Transverse colon (tissue), 4 donors: Measurements from ENCODE around the gene DRD4.

Source experiments
- POLR2A ChIP-seq: fragments of 450-650 bp; IDR thresholded peaks from one replicate; pipeline ENCODE4 v1.6.1; 2016; ENCODE audit warnings: antibody characterized with exemption, mild to moderate bottlenecking, moderate library complexity
- POLR2AphosphoS5 ChIP-seq, 3 donors: sonication (generic); formaldehyde crosslinking; IDR thresholded peaks; one replicate each; pipeline ENCODE4 v1.6.1; 2016; ENCODE audit warnings: antibody characterized with exemption in 3 of 3
- TF ChIP-seq, protein P1 (sequence below), 5 experiments: fragments of 200-600 bp in 3 of 5; fragments of 450-650 bp in 2 of 5; sonication (generic) in 3 of 5; IDR thresholded peaks; 1 replicate in 2 of 5; 2 replicates in 3 of 5; pipeline ENCODE4 v1.5.1; 2016 to 2017; ENCODE audit warnings: antibody characterized with exemption in 5 of 5, inconsistent platforms in 3 of 5, mild to moderate bottlenecking in 2 of 5, moderate library complexity in 1 of 5

DNA sequence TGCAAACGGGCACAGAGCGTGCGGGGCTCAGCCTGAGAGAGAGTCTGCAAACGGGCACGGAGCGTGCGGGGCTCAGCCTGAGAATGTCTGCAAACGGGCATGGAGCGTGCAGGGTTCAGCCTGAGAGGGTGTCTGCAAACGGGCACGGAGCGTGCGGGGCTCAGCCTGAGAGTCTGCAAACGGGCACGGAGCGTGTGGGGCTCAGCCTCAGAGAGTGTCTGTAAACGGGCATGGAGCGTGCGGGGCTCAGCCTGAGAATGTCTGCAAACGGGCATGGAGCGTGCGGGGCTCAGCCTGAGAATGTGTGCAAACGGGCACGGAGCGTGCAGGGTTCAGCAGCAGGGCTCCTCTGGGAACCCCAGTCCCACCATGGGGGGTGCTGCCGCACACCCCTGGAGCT is 47.3 kb upstream of the DRD4 start:
- TF ChIP-seq, protein P1, sequence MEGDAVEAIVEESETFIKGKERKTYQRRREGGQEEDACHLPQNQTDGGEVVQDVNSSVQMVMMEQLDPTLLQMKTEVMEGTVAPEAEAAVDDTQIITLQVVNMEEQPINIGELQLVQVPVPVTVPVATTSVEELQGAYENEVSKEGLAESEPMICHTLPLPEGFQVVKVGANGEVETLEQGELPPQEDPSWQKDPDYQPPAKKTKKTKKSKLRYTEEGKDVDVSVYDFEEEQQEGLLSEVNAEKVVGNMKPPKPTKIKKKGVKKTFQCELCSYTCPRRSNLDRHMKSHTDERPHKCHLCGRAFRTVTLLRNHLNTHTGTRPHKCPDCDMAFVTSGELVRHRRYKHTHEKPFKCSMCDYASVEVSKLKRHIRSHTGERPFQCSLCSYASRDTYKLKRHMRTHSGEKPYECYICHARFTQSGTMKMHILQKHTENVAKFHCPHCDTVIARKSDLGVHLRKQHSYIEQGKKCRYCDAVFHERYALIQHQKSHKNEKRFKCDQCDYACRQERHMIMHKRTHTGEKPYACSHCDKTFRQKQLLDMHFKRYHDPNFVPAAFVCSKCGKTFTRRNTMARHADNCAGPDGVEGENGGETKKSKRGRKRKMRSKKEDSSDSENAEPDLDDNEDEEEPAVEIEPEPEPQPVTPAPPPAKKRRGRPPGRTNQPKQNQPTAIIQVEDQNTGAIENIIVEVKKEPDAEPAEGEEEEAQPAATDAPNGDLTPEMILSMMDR (IDR thresholded peaks at IDR 0.05), result no peak
- TF ChIP-seq POLR2AphosphoS5 (IDR thresholded peaks at IDR 0.05) (no peak), POLR2A (no peak)
